Activated CD8-positive, alpha-beta memory T cell treated with anti-CD3 and anti-CD28 coated beads, Interleukin-2, amount 10 ng/mL, durations not matched to agents 7 days and 5 days (primary cell): ENCODE data around the gene CCDC8. TPM values are rescaled to one million over a fixed set of nuclear protein-coding genes. Genes with fewer than 3 reads are reported as not detected.

Source experiments
- ATAC-seq: fragments of 150-1000 bp; cut with Tn5 transposase; one replicate; pipeline ENCODE4 v1.10.0; 2021; ENCODE audit warnings: moderate library complexity
- CTCF ChIA-PET: fragments of 350-600 bp; sonication (Branson Sonifier 250); formaldehyde crosslinking; loops from one replicate; lab custom pipeline; 2021; ENCODE audit warnings: antibody characterized with exemption; lab: Charles Lee
- DNase-seq: peaks from one replicate; pipeline ENCODE4 v3.0.0-alpha.2; 2020
- H3K27ac Mint-ChIP-seq: one replicate; pipeline ENCODE4 v1.8.0; 2021; ENCODE audit warnings: mild to moderate bottlenecking, mixed read lengths
- H3K27me3 Mint-ChIP-seq: one replicate; pipeline ENCODE4 v1.8.0; 2021; ENCODE audit warnings: mixed read lengths
- H3K36me3 Mint-ChIP-seq: one replicate; pipeline ENCODE4 v1.8.0; 2021; ENCODE audit warnings: mild to moderate bottlenecking, mixed read lengths
- H3K4me1 Mint-ChIP-seq: one replicate; pipeline ENCODE4 v1.8.0; 2021; ENCODE audit warnings: mixed read lengths
- H3K4me3 Mint-ChIP-seq: one replicate; pipeline ENCODE4 v1.8.0; 2021; ENCODE audit warnings: mild to moderate bottlenecking, moderate library complexity, mixed read lengths
- H3K9me3 Mint-ChIP-seq: one replicate; pipeline ENCODE4 v1.8.0; 2022; ENCODE audit warnings: low read depth, mixed read lengths
- total RNA-seq, 2 experiments: library from RNA; stranded (reverse); gene quantifications; one replicate each; pipeline ENCODE4 v1.2.3, GENCODE V29; 2021

CCDC8 gene
- total RNA-seq, 2 experiments from 2014 or later, result not detected

DNA sequence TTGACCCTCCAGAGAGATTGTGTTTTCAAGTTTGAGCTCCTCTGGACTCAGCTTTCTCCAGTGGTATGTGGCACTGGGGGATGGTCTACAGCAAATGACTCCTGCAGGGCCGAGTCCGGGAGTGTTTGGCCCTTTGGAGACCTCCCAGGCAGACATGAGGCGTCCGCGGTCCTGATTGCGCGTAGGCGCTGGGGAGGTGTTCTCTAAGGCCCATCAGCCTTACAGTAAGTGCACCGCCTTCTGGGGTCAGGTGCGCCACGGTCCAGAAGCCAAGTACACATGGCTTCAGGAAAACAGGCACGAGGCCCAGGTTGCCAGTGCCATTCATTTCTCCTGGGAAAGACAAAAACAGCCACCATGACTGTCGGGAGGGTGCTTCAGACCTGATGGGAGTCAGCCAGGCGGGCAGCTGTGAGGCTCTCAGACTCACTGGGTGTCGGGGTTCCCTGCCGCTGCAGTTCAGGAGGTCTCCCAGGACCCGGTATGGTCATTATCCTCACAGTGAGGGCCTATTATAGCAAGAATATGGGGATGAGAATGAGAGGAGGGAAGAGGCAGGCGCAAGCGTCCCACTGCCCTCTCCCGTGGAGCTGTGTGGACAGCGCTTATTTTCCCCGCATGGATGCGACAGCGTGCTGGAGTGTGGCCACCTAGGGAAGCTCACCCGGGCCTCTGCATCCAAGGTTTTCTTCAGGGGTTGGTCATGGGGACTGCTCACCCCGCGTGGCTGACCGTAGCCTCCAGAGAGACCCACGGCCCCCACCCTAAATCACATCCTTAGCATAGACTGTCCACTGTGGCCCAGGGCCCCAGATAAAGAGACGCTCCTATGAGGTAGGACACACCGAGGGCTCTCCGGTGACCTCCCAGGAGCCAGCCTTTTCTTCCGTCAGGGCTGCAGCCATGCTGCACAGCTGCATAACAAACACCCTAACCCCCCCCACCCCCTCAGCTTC, 21.8 kb downstream of the CCDC8 start:
- H3K4me1 Mint-ChIP-seq, result peaks cover 3% of the 10 kb centered on the region
- CTCF ChIA-PET, result no interaction called here

DNA sequence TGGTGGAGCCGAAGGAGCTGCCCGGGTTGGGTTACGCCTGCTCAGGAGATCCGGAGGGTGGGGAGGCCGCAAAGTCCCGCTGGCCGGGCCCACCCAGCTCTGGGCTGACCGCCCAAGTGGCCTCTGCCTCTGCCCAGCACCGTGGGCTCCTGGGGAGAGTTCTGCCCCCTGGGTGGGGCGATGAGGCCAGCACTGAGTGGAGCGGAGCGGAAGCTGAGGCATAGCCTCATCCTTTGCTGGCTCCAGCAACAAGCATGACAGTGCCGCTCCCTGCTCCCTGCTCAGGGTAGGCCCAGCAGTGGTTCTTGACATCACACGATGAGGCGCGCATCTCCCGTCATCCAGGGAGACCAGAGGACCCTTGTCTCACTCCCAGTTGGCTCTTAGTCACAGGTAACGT, 22.5 kb downstream of the CCDC8 start:
- H3K9me3 Mint-ChIP-seq, result no peaks in the 10 kb centered on the region
- no peaks in the 10 kb centered on the region for H3K27me3 Mint-ChIP-seq
- ATAC-seq, result no peak
- H3K36me3 Mint-ChIP-seq, result peaks cover 34% of the 10 kb centered on the region
- peaks cover 3% of the 10 kb centered on the region for H3K4me1 Mint-ChIP-seq
- CTCF ChIA-PET, result no interaction called here
- no peak overlapping the region for H3K4me3 Mint-ChIP-seq
- no peak for DNase-seq
- H3K27ac Mint-ChIP-seq, result no peak overlapping the region

More for the DNA sequence above, 21.8 kb downstream of the CCDC8 start:
- no peaks in the 10 kb centered on the region for H3K9me3 Mint-ChIP-seq
- no peak overlapping the region for H3K27ac Mint-ChIP-seq
- H3K36me3 Mint-ChIP-seq, result peaks cover 32% of the 10 kb centered on the region
- H3K27me3 Mint-ChIP-seq, result no peaks in the 10 kb centered on the region
- no peak for ATAC-seq
- no peak overlapping the region for H3K4me3 Mint-ChIP-seq
- no peak for DNase-seq

DNA sequence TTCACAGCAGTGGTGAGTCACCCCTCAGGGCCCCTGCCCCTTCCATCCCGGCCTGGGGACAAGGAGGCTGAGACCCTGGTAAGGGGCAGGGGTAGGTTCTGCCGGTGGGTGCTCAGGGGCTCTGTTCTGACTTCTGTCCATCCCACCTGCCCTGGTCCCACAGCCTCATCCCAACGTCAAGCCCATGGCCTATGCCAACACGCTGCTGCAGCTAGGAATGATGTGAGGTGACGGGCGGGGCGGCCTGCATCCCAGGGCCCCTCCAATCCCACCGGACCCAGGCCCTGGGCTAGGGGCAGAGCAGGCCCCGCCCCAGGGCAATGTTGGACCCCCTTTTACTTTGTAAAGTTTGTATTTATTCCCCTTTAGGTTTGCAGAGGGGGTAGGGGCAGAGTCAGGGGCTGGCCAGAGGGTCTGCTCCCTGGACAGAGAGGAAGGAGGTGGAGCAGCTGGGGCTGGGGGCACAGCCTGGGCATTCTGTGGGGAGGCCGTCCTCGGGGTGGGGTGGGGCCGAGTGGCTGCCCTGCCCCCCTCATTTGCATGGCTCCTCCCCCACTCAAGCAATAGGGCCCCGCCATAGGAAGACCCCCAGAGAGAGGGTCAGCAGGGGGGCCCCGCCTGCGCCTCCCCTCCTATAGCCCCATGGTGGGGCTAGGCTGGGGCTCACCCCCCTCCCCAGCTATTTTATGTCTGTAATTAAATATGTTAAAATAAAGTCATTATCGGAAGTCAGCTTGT, 23.1 kb downstream of the CCDC8 start:
- Mint-ChIP-seq H3K27me3 (no peaks in the 10 kb centered on the region), H3K4me1 (no peaks in the 10 kb centered on the region), H3K27ac (no peak overlapping the region), H3K36me3 (peaks cover 34% of the 10 kb centered on the region), H3K9me3 (no peaks in the 10 kb centered on the region), H3K4me3 (no peak overlapping the region)
- peak; percentile 27 for ATAC-seq
- DNase-seq, result no peak
- CTCF ChIA-PET, result no interaction called here

DNA sequence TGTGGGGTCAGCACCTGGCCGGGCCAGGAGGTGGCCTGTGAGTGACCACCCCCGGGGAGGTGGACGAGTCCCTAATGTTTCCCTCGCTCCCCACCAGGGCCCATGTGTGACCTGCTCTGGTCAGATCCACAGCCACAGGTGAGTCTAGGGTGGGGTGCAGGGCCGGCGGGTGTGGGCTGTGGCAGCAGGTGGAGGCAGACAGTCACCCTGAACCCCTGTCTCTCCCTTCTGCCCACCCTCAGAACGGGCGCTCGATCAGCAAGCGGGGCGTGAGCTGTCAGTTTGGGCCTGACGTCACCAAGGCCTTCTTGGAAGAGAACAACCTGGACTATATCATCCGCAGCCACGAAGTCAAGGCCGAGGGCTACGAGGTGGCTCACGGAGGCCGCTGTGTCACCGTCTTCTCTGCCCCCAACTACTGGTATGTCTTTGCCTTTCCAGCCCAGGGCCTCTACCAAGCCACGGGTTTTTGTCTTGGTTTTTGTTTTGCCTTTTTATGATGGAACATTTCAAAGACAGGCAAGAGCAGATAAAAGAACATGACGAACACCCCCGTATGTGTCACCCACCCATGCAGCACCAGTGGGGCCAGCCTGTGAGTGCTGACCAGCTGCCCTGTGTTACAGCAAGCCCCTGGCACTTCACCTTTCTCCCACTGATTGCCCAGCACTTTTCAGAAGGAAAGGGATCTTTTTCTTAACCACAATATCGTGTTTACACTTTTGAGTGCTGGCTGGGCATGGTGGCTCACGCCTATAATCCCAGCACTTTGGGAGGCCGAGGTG, 24.9 kb downstream of the CCDC8 start:
- H3K27ac Mint-ChIP-seq, result no peak overlapping the region
- H3K9me3 Mint-ChIP-seq, result no peaks in the 10 kb centered on the region
- H3K27me3 Mint-ChIP-seq, result no peaks in the 10 kb centered on the region
- H3K4me1 Mint-ChIP-seq, result no peaks in the 10 kb centered on the region
- no peak overlapping the region for H3K4me3 Mint-ChIP-seq
- peaks cover 41% of the 10 kb centered on the region for H3K36me3 Mint-ChIP-seq
- DNase-seq (no peak), ATAC-seq (no peak)
- CTCF ChIA-PET, result interaction anchor here (1.0 kb wide), 1 partner anchor 41 kb away, joined by 4 read pairs; no protein-coding TSS in a partner anchor

DNA sequence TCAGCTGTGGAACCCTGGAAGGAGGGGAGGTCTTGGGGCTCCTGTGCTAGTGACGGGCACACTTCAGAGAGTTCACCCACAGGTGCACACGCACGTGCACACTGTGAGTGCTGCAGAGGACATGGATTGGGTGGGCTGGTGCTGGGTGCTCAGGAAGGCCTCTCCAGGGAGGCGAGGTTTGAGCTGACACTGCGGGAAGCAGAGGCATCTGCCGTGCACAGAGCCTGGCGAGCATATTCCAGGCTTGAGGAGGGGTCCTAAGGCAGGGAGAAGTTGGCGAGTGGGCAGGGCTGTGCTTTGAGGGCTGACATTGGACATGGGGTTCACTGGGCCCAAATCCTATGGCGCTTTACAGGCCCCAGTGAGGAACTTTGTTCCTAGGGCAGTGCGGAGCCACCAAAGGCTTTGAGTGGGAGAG, 25.6 kb downstream of the CCDC8 start:
- DNase-seq (no peak), ATAC-seq (no peak)
- H3K4me1 Mint-ChIP-seq, result no peaks in the 10 kb centered on the region
- CTCF ChIA-PET, result interaction anchor here (0.6 to 0.9 kb wide), 3 partner anchors 18 to 107 kb away, joined by 3 to 4 read pairs (median 3); no protein-coding TSS in a partner anchor
- H3K4me3 Mint-ChIP-seq, result no peak overlapping the region
- no peaks in the 10 kb centered on the region for H3K9me3 Mint-ChIP-seq
- H3K27me3 Mint-ChIP-seq, result no peaks in the 10 kb centered on the region
- H3K27ac Mint-ChIP-seq, result no peak overlapping the region
- peaks cover 46% of the 10 kb centered on the region for H3K36me3 Mint-ChIP-seq

DNA sequence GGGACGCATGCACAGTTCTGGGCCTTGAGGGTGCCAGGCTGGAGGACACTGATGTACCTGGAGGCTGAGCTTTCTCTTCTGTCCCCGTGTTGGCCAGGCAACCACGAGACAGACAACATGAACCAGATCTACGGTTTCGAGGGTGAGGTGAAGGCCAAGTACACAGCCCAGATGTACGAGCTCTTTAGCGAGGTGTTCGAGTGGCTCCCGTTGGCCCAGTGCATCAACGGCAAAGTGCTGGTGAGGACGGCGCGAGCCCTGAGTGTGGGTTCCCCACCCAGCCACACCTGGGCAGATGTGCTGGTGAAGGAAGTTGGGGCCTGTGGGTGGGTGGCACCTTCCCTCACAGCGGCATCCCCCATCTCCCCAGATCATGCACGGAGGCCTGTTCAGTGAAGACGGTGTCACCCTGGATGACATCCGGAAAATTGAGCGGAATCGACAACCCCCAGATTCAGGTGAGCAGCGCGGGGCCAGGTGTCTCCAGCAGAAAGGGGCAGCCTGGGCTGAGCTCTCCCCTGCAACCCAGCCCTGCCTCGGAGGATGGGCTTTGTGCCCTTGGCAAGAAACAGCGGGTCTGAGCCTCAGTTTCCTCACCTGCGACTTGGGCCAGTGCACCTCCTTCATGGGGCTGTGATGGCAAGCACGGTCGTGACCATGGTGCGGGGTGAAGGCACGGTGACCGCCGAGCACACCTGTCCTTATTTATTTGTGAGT, 26.2 kb downstream of the CCDC8 start:
- no peak overlapping the region for H3K27ac Mint-ChIP-seq
- H3K9me3 Mint-ChIP-seq, result no peaks in the 10 kb centered on the region
- ATAC-seq, result no peak
- no peak overlapping the region for H3K4me3 Mint-ChIP-seq
- no peaks in the 10 kb centered on the region for H3K27me3 Mint-ChIP-seq
- H3K36me3 Mint-ChIP-seq, result peaks cover 51% of the 10 kb centered on the region
- CTCF ChIA-PET, result interaction anchor here (0.6 to 3.3 kb wide), 5 partner anchors 8 to 106 kb away, joined by 3 to 20 read pairs (median 4); partner anchors contain the start of gene PPP5C
- H3K4me1 Mint-ChIP-seq, result no peaks in the 10 kb centered on the region
- DNase-seq, result no peak

DNA sequence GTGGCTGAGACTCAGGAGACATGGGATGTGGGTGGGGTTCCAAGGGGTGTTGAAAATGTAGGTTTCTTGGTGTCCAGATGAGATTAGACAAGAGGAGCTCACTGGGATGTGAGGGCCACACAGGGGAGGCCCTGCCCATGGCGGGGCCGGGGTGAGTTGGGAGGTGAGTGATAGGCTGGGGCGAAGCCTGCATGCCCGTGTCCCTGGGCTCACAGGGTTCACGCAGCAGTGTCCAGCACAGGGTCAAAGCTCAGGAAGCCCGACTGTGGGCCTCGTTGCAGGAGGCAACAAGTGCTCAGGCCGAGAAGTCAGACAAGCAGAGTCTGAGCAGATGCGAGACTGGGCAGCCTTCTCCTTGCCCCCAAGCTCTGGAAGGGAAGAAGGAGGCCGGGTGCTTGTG, 27.2 kb downstream of the CCDC8 start:
- Mint-ChIP-seq H3K4me3 (no peak overlapping the region), H3K4me1 (no peaks in the 10 kb centered on the region), H3K9me3 (no peaks in the 10 kb centered on the region), H3K27me3 (no peaks in the 10 kb centered on the region), H3K36me3 (peaks cover 55% of the 10 kb centered on the region), H3K27ac (no peak overlapping the region)
- DNase-seq (no peak), ATAC-seq (no peak)
- CTCF ChIA-PET, result interaction anchor here (1.4 to 3.3 kb wide), 2 partner anchors 9 to 40 kb away, joined by 5 to 20 read pairs; partner anchors contain the start of gene PPP5C

DNA sequence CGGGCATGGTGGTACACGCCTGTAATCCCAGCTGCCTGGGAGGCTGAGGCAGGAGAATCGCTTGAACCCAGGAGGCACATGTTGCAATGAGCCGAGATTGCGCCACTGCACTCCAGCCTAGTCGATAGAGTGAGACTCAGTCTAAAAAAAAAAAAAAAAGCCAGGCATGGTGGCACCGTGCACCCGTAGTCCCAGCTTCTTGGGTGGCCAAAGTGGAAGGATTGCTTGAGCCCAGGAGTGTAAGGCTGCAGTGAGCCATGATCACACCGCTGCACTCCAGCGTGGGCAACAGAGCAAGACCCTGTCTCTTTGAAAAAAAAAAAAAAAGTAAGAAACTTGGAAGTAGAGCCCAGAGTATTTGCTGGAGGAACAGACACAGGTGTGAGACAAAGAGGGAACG, 27.7 kb downstream of the CCDC8 start:
- Mint-ChIP-seq H3K4me1 (no peaks in the 10 kb centered on the region), H3K9me3 (no peaks in the 10 kb centered on the region), H3K4me3 (no peak overlapping the region), H3K36me3 (peaks cover 60% of the 10 kb centered on the region), H3K27ac (peak overlapping the region; percentile 1), H3K27me3 (no peaks in the 10 kb centered on the region)
- ATAC-seq, result no peak
- CTCF ChIA-PET, result interaction anchor here (0.7 to 3.3 kb wide), 2 partner anchors 10 to 36 kb away, joined by 3 to 20 read pairs; no protein-coding TSS in a partner anchor
- no peak for DNase-seq

DNA sequence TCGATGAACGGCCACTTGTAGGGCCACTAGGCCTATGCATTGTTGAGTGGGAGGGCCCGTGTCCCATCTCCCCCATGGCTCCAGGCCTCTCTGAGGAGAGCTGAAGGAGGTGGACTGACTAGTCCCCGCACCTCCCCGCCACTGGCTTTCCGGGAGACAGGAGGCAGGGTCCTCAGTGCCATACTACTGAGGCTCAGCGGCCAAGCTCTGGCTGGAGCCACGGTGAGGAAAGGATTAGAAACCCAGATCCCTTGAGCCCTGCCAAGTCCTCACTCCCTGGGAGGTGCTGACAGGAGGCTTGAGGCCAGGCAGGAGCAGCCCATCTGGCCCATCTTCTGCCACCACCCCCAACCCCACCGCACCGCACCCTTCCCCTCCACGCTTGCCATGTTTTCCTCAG, 29.0 kb downstream of the CCDC8 start:
- Mint-ChIP-seq H3K4me3 (no peak overlapping the region), H3K36me3 (peaks cover 62% of the 10 kb centered on the region), H3K27me3 (no peaks in the 10 kb centered on the region), H3K9me3 (no peaks in the 10 kb centered on the region), H3K27ac (no peak overlapping the region), H3K4me1 (no peaks in the 10 kb centered on the region)
- no peak for ATAC-seq
- CTCF ChIA-PET, result interaction anchor here (3.3 kb wide), 1 partner anchor 11 kb away, joined by 20 read pairs; no protein-coding TSS in a partner anchor
- DNase-seq, result no peak

DNA sequence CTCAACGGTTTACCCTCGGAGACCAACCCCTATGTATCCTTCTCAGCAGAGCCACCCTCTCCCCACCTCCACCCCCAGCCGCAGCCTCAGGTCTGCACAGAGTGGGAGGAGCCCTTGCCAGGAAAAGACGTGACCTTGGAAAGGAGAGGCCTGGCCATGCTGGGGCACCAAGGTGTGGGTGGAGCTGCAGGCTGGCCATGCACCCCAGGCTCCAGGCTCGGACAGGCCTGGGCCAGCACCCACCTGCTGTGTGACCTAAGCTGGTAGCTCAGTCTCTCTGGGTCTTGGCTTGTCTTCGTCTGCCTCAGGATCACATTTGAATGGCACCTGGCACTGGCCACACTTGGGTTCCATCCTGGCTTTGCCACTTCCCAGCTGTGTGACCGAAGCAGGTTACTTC, 29.5 kb downstream of the CCDC8 start:
- no peak overlapping the region for H3K4me3 Mint-ChIP-seq
- H3K36me3 Mint-ChIP-seq, result peaks cover 58% of the 10 kb centered on the region
- no peak overlapping the region for H3K27ac Mint-ChIP-seq
- CTCF ChIA-PET, result no interaction called here
- no peak for ATAC-seq
- no peaks in the 10 kb centered on the region for H3K4me1 Mint-ChIP-seq
- no peaks in the 10 kb centered on the region for H3K9me3 Mint-ChIP-seq
- no peak for DNase-seq
- H3K27me3 Mint-ChIP-seq, result no peaks in the 10 kb centered on the region

DNA sequence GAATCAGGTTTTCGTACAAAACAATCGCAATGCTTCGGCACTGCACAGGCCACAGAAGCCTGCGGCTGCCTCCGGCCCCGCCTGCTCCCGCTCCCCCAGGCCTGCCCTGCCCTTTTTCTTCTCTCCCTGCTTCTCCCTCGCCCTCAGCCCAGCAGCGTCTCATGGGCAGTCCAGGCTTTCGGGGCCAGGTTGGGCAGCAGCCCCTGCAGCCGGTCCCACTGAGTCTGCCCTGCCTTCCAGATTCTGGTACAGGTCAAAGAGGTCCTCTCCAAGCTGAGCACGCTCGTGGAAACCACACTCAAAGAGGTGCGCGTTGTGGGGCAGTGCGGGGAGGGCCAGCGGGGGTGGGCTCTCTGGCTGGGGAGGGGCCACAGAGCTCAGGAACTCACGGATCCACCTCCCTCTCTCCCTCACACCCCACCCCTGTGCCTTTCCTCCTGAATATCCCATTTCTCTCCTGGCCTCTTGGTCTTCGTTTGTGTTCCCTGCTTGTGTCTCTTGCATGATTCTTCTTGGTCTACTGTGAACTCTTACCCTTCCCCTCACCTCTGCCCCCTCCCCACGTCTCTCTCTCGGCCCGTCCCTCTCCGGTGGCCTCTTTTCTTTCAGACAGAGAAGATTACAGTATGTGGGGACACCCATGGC, 30.1 kb downstream of the CCDC8 start:
- Mint-ChIP-seq H3K36me3 (peaks cover 54% of the 10 kb centered on the region), H3K4me1 (no peaks in the 10 kb centered on the region), H3K27ac (no peak overlapping the region), H3K4me3 (no peak overlapping the region), H3K9me3 (no peaks in the 10 kb centered on the region), H3K27me3 (no peaks in the 10 kb centered on the region)
- DNase-seq (no peak), ATAC-seq (no peak)
- CTCF ChIA-PET, result no interaction called here

DNA sequence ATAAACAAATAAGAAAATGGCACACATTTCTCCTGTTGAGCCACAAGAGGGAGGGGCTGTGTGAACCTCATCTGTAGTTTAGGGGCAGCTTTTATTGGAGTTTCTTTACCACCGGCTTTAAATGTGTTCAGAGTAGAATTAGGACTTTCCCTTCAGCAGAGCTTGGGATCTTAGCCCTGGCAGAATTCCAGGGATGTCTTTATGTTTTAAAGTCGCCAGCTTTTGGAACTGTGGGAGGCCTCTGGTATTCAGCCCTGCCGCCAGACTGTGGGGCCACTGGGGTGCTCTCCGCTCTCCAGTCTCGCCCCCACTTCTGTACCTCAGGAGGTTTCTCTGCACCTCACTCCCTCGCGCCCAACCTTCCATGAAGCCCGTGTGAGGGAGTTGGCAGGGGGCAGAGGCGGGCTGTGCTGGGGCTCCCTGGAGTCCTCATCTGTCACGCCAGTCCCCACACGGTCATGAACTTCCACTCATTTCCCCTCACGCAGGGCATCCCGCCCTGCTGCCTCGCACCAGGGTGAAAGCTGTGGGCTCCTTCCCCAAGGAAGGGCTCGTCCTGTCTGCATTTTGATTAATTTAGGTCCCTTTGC, 31.5 kb downstream of the CCDC8 start:
- no peak overlapping the region for H3K4me3 Mint-ChIP-seq
- H3K4me1 Mint-ChIP-seq, result no peaks in the 10 kb centered on the region
- ATAC-seq (no peak), DNase-seq (no peak)
- H3K27me3 Mint-ChIP-seq, result no peaks in the 10 kb centered on the region
- CTCF ChIA-PET, result interaction anchor here (0.8 kb wide), 1 partner anchor 562 kb away, joined by 3 read pairs; no protein-coding TSS in a partner anchor
- H3K27ac Mint-ChIP-seq, result no peak overlapping the region
- peaks cover 51% of the 10 kb centered on the region for H3K36me3 Mint-ChIP-seq
- no peaks in the 10 kb centered on the region for H3K9me3 Mint-ChIP-seq
